Measurements from ENCODE around the gene APOC4.
"Not testable (repeated sequence)": the region's sequence is repeated elsewhere in the genome, so short reads cannot be mapped to it uniquely, and the experiment has no call there.

Gene APOC4

GRCh38 chr19:44958090-44958489 lies 16.1 kb downstream of the APOC4 start:
- FAIRE-seq: no peak
- TF ChIP-seq POLR2A (IDR thresholded peaks at IDR 0.05; ENCODE audit: low read depth, low read length): no peak
- no peak for DNase-seq (ENCODE audit: insufficient read length, low spot score)

- FAIRE-seq: no peak
- no peak for TF ChIP-seq POLR2A (IDR thresholded peaks at IDR 0.05; ENCODE audit: low read depth, low read length)
- DNase-seq (ENCODE audit: insufficient read length, low spot score): no peak
These were observed 17.7 kb downstream of the APOC4 start for GRCh38 chr19:44959691-44960090.

- DNase-seq (ENCODE audit: insufficient read length, low spot score) (no peak), FAIRE-seq (no peak)
- TF ChIP-seq POLR2A (IDR thresholded peaks at IDR 0.05; ENCODE audit: low read depth, low read length): no peak
These were observed 19.1 kb downstream of the APOC4 start for GRCh38 chr19:44960906-44961728.

GRCh38 chr19:44961821-44962220 lies 19.8 kb downstream of the APOC4 start:
- FAIRE-seq (no peak), DNase-seq (ENCODE audit: insufficient read length, low spot score) (no peak)
- TF ChIP-seq POLR2A (IDR thresholded peaks at IDR 0.05; ENCODE audit: low read depth, low read length): no peak

GRCh38 chr19:44968118-44968517 lies 26.1 kb downstream of the APOC4 start:
- no peak for DNase-seq (ENCODE audit: insufficient read length, low spot score)
- no peak for FAIRE-seq
- TF ChIP-seq POLR2A (IDR thresholded peaks at IDR 0.05; ENCODE audit: low read depth, low read length): no peak

GRCh38 chr19:44968670-44969069 lies 26.6 kb downstream of the APOC4 start:
- FAIRE-seq (no peak), DNase-seq (ENCODE audit: insufficient read length, low spot score) (no peak)
- TF ChIP-seq POLR2A (IDR thresholded peaks at IDR 0.05; ENCODE audit: low read depth, low read length): no peak

GRCh38 chr19:44969437-44969836 lies 27.4 kb downstream of the APOC4 start:
- DNase-seq (ENCODE audit: insufficient read length, low spot score): no peak
- no peak for FAIRE-seq
- no peak for TF ChIP-seq POLR2A (IDR thresholded peaks at IDR 0.05; ENCODE audit: low read depth, low read length)

GRCh38 chr19:44971451-44971850 lies 29.4 kb downstream of the APOC4 start:
- not testable (repeated sequence) for DNase-seq (ENCODE audit: insufficient read length, low spot score); FAIRE-seq

GRCh38 chr19:44972802-44973201 lies 30.8 kb downstream of the APOC4 start:
- no peak for TF ChIP-seq POLR2A (IDR thresholded peaks at IDR 0.05; ENCODE audit: low read depth, low read length)
- FAIRE-seq (no peak), DNase-seq (ENCODE audit: insufficient read length, low spot score) (no peak)

- TF ChIP-seq POLR2A (IDR thresholded peaks at IDR 0.05; ENCODE audit: low read depth, low read length): no peak
- DNase-seq (ENCODE audit: insufficient read length, low spot score) (no peak), FAIRE-seq (no peak)
These were observed 32.1 kb downstream of the APOC4 start for GRCh38 chr19:44973982-44974735.

- TF ChIP-seq POLR2A (IDR thresholded peaks at IDR 0.05; ENCODE audit: low read depth, low read length): no peak
- FAIRE-seq (no peak), DNase-seq (ENCODE audit: insufficient read length, low spot score) (no peak)
These were observed 32.8 kb downstream of the APOC4 start for GRCh38 chr19:44974857-44975256.

GRCh38 chr19:44975444-44975843 lies 33.4 kb downstream of the APOC4 start:
- no peak for FAIRE-seq
- no peak for DNase-seq (ENCODE audit: insufficient read length, low spot score)
- no peak for TF ChIP-seq POLR2A (IDR thresholded peaks at IDR 0.05; ENCODE audit: low read depth, low read length)

GRCh38 chr19:44984005-44984404 lies 42.0 kb downstream of the APOC4 start:
- TF ChIP-seq POLR2A (IDR thresholded peaks at IDR 0.05; ENCODE audit: low read depth, low read length): no peak
- no peak for FAIRE-seq

GRCh38 chr19:44985445-44985844 lies 43.4 kb downstream of the APOC4 start:
- FAIRE-seq: no peak
- no peak for DNase-seq (ENCODE audit: insufficient read length, low spot score)

More at GRCh38 chr19:44984005-44984404, 42.0 kb downstream of the APOC4 start:
- no peak for DNase-seq (ENCODE audit: insufficient read length, low spot score)

GRCh38 chr19:44986389-44986788 lies 44.4 kb downstream of the APOC4 start:
- TF ChIP-seq POLR2A (IDR thresholded peaks at IDR 0.05; ENCODE audit: low read depth, low read length): no peak
- FAIRE-seq: no peak
- no peak for DNase-seq (ENCODE audit: insufficient read length, low spot score)

More at GRCh38 chr19:44985445-44985844, 43.4 kb downstream of the APOC4 start:
- no peak for TF ChIP-seq POLR2A (IDR thresholded peaks at IDR 0.05; ENCODE audit: low read depth, low read length)

All from H54 (cell line).